OCI-LY1 (cell line): ENCODE results near the gene MEDAG.

Source experiments
- EZH2 ChIP-seq: fragments of 200-600 bp; sonication (generic), shearing (Covaris generic); IDR thresholded peaks from 2 replicates; pipeline ENCODE4 v1.8.0; 2017; ENCODE audit warnings: borderline replicate concordance, mixed run types, mild to moderate bottlenecking, antibody characterized with exemption, low read length, moderate library complexity, mixed read lengths
- TF ChIP-seq, protein P1 (sequence below): fragments of 200-600 bp; sonication (generic), shearing (Covaris generic); IDR thresholded peaks from 2 replicates; pipeline ENCODE4 v1.5.1; 2017; ENCODE audit warnings: mild to moderate bottlenecking, antibody characterized with exemption, low read length, moderate library complexity, mixed read lengths

DNA sequence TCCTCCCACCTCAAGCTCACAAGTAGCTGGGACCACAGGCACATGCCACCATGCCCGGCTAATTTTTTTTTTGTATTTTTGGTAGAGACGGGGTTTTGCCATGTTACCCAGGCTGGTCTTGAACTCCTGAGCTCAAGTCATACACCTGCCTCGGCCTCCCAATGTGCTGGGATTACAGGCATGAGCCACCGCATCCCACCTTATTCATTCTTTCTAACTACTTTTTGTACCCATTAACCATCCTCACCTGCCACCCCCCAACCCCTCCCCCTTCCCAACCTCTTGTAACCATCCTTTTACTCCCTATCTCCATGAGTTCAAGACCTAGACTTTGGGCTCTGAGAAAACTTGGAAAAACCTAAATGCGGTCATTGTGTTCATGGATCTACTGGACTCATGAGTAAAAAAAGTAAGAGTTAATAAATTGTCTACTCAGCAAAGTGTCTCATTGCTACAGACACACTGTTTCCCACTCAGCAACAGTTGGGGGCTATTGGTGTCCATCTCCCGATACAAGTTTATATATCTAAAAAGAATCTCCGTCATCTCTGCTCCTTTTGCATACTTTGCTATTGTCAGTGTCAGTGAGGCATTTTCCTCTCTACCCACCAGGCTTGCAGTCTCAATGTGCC, 44.1 kb upstream of the MEDAG start:
- TF ChIP-seq, protein P1, sequence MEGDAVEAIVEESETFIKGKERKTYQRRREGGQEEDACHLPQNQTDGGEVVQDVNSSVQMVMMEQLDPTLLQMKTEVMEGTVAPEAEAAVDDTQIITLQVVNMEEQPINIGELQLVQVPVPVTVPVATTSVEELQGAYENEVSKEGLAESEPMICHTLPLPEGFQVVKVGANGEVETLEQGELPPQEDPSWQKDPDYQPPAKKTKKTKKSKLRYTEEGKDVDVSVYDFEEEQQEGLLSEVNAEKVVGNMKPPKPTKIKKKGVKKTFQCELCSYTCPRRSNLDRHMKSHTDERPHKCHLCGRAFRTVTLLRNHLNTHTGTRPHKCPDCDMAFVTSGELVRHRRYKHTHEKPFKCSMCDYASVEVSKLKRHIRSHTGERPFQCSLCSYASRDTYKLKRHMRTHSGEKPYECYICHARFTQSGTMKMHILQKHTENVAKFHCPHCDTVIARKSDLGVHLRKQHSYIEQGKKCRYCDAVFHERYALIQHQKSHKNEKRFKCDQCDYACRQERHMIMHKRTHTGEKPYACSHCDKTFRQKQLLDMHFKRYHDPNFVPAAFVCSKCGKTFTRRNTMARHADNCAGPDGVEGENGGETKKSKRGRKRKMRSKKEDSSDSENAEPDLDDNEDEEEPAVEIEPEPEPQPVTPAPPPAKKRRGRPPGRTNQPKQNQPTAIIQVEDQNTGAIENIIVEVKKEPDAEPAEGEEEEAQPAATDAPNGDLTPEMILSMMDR, result no peak
- no peak for TF ChIP-seq EZH2
